Stimulated activated CD8-positive, alpha-beta memory T cell treated with anti-CD3 and anti-CD28 coated beads, Interleukin-15, amount 100 ng/mL, for 4 hours (primary cell): ENCODE measurements around the gene CNFN.
"Not testable (repeated sequence)": the region's sequence is repeated elsewhere in the genome, so short reads cannot be mapped to it uniquely, and the experiment has no call there.

ENCODE experiments used
- DNase-seq, 2 donors: peaks; one replicate each; pipeline ENCODE4 v3.0.0-alpha.2; 2020; ENCODE audit warnings: low read depth in 2 of 2

CNFN gene

GRCh38 chr19:42351079-42351735, 38.9 kb downstream of the CNFN start:
- no peak for DNase-seq

GRCh38 chr19:42350417-42350816, 39.7 kb downstream of the CNFN start:
- DNase-seq: no peak

- no peak for DNase-seq
Observed at GRCh38 chr19:42349378-42350107, 40.6 kb downstream of the CNFN start.

- DNase-seq: no peak
Observed at GRCh38 chr19:42348211-42348610, 41.9 kb downstream of the CNFN start.

GRCh38 chr19:42345191-42345812, 44.8 kb downstream of the CNFN start:
- no peak for DNase-seq

GRCh38 chr19:42344336-42344893, 45.7 kb downstream of the CNFN start:
- no peak for DNase-seq

GRCh38 chr19:42343344-42344110, 46.6 kb downstream of the CNFN start:
- DNase-seq: no peak

GRCh38 chr19:42339922-42340321, 50.2 kb downstream of the CNFN start:
- not testable (repeated sequence) for DNase-seq

- not testable (repeated sequence) for DNase-seq
Observed at GRCh38 chr19:42339126-42339860, 50.8 kb downstream of the CNFN start.
